Stimulated activated CD8-positive, alpha-beta memory T cell treated with anti-CD3 and anti-CD28 coated beads, Interleukin-15, amount 100 ng/mL, for 1 hour (primary cell): Measurements from ENCODE around the gene NPM3.

Experiments used
- DNase-seq: peaks from one replicate; pipeline ENCODE4 v3.0.0-alpha.2; 2020; ENCODE audit warnings: low read depth

Gene NPM3, protein sequence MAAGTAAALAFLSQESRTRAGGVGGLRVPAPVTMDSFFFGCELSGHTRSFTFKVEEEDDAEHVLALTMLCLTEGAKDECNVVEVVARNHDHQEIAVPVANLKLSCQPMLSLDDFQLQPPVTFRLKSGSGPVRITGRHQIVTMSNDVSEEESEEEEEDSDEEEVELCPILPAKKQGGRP

DNA sequence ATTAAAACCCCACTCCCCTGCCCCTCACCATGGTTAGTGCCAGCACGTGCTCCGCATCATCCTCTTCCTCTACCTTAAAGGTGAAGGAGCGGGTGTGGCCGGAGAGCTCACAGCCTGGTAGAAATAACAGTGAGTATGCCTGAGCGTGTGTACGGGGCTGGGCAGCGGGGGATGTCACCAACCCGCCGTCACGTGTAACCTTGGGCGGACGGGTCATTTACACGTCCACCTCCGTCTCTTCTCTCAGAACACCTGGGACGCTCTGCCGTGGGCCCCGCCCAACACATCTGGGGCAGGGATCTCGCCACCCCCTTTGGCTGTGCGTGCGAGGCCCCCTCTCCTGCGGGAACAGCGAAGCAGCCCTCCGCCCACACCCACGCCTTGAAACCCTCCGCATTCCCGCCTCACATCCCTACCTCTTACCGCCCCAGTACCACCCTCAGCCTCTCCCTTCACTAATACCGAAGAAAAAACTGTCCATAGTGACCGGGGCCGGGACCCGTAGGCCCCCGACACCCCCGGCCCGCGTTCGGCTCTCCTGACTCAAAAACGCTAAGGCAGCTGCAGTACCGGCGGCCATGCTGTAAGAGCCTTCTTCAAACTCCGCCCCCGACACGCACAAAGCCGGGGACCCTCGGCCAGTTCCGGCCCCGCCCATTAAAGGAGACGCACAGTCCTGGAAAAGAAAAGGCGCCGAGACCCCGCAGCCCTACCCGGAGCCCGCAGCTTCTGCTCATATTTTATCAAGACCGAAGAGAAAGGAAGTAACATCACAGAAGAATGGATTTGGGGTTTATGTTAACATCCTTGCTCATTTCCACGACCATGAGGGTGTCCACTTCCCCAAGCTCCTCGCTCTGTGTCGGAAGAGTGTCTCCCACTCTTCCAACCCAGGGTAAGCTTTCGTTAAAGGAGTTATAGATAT, at the start of gene NPM3:
Gene NPM3 (minus strand): TSS at position 636 of the 925 bp plus-strand sequence. CDS start 56 bp downstream, at position 580.
- peak; percentile 56 for DNase-seq

DNA sequence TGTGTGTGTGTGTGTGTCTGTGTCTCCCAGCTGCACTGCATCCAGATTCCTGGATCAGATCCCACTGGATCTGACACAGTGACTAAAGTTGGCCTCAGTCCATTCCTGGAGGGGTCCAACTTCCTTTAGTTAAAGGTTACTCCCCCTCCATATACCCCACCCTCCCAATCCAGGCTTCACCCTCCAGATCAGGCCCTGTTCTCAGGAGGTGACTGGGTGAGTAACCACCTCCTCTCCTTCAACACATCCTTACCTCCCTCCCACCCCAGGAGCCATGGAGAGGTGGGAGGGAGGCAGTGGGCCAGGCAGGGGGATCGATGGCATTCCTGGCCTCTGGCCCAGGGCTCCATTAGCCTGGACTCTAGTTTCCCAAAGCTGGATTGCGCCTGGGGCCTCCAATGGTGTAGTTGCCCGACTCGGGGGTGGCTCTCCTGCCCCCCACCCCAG, 49.1 kb upstream of the NPM3 start:
- DNase-seq: no peak

DNA sequence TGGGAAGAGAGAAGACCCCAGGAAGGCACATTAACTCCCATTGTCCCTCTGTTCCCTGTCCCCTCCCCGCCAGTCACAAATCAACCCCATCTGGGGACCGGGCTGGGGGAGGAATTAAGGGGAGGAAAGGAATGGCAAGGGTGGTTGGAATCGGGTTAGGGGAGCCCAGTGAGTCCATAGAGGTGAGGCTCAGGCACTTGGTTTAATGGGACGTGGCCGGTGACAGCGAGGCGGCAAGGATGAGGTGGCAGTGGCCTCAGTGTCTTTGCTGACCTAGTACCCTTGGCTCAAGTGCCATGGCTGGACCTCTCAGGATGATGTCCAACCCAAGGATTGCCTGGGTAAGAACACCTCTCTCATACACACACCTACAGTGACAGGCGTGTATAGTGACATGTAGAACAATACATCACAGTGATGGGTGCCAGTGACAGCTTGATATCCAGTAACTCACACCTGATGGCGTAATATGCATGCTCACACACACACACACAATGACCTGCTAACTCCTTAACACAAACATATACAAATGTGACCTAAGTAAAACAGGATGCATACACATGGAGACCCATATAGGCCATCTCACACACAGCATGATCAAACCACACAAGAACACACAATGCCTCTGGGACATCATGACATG, 48.0 kb upstream of the NPM3 start:
- DNase-seq: no peak

DNA sequence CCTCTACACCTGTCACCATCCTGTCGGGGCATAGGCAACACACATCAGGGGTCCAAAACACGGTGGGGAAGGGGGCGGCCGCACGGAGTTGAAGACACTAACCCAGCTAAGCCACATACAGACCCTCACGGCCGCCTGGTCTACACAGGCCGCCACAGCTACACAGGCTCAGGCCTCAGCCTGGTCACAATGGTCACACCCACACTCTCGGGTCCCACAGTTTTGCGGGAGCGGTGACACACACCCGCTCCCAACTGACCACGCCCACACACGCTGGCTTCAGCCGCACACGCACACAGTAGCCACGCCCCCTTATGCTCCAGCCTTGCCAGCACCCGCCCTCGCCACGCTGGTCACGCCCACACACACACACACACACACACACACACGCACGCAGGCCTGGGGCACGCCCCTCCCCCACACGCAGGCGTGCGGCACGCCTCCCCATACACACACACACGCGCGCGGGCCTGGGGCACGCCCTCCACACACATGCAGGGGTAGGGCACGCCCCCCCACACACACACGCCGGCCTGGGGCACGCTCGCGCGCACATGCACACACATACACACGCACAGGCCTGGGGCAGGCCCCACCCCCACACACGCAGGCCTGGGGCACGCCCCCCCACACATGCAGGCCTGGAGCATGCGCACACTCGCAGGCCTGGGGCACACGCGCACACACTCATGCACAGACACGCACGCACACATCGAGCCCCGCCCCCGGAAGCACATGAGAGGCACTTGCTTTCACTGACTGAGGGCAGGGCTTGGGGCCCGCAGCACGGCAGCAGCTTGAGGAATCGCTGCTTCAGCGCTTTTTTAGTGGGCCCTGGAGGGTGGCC, 47.3 kb upstream of the NPM3 start:
- peak; percentile 80 for DNase-seq

DNA sequence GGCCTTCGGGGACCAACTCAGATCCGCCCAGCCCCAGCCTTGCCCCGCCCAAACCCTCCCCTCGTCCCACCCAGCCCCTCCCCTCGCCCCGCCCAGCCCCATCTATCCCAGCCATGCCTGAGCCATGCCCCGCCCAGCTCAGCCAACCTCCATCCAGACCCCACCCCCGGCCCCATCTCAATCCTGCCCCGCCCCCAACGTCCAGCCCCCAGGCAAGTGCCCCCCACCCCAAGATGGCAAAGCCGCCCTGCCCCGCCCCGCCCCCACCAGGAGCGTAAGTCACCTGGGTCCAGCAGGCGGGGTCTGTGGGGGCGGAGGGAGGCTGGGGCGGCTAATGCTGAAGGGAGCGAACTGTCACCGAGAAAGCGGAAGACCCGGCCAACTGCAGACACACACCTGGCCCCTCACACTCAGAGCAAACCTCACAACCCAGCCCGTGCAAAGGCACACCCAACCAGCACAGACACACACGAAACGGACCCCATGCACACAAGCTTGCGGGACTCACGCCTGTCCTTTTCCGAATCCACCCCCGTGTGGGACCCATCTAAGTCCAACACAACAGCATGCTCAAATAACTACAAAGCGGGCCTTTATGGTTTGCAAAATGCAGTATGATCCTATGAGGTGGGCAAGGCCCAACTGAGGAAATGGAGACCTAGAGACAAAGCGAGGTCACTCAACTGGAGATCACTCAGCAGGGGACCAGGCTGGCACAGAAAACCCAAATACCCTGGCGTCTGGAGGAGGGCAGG, 46.5 kb upstream of the NPM3 start:
- peak; percentile 37 for DNase-seq

DNA sequence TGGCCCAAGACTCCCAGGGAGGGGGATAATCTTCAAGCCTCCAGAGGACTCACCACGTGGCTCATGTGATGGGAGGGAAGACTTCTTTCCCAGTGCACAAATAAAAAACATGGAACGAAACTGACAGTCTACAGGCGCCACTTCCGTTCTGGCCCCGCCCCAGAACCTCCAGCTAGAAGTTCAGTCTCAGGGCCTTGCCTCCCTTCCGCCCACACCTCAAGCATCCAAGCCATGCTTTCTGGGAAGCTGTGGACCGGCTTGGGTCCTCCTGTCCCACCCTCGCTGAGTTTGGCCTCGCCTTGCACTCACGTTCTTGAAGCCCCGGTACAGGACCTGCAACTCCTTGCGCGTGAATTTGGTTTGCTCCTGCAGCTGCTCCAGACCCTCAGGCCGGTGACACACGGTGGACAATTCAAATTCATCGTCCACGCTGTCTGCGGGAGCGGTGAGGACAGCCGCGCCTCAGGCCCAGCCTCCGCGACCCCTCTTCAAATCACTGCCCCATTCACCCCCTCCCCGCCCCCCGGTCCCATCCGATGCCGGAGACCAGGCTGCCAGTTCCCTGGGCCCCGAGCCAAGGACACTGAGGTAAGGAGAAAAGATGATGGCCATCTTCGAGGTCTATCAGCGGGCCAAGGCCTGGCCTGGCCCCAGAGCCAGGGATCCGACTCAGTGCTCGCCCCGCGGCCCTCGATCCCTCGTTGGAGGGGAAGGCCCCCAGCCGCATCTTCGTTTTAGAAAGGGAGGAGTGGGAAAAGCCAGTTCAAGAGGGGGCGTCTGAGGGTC, 45.7 kb upstream of the NPM3 start:
- no peak for DNase-seq

DNA sequence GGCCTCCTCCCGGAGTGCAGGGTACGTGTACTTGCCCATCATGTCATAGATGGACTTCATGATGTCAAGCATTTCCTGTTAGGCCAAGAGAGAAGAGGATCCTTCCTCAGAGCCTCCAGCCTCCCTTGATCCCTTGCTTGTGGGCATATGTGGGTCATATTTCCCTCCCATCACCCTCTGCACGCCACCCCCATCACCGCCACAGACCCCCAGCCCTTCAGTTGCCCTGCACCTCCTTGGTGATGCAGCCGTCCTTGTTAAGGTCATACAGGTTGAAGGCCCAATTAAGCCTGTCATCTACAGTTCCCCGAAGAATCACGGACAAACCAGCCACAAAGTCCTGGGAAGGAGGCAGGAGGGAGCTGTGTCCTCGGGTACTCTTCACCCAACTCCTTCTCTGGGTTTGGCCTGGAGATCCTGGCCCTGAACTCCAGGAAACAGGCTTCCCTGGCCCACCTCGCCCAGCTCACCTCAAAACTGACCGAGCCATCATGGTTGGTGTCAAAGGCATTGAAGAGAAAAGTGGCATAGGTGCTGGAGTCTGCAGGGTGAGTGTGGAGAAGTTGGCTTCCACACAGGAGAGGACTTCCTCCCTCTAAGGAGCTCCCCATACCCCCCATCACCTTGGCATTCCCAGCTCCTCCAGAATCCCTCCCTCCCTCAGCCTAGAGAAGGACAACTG, 44.8 kb upstream of the NPM3 start:
- no peak for DNase-seq

DNA sequence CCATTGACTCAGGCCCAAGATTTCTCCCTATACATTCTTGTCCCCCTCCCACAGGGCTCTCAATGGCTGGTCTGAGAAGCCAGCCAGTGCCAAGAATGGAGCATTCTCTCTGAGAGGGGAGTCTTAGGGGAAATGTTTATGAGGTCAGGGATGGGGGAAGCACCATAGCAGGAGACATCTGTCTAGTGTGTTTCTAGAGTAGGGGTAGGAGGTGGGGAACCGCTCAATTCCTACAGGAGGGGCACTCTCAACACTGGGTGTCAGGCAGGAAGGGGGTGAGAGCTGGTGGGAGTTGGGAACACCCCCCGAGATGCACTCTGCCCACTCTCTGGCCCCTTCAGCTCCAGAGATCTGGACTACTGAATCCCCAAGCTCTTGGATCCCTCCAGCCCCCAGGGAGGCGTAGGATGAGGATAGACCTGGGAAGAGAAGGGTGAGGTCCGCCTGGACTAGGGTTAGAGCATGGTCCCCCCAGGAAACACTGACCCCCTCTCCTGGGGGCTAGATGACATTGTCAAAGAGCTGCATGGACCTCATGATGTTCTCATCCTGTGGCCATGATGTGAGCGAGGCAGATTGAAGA, 43.7 kb upstream of the NPM3 start:
- no peak for DNase-seq

DNA sequence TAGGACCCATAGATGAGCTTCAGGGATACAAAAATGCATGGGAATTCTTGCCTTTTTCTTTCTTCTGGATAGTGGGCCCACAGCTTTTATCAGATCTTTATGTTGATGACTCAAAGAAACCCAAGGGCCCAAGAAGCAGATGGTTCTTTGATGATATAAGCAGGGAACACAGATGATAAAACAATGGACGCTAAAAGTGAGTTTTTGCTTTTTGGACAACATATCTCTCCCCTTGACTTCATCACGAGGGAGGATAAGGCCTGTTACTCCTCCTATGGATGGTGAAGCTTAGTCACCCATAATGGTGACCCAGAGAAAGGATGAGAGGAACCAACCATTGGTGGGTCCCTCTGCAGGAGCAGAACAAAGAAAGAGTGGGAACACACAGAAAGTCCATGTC, 41.5 kb upstream of the NPM3 start:
- no peak for DNase-seq

DNA sequence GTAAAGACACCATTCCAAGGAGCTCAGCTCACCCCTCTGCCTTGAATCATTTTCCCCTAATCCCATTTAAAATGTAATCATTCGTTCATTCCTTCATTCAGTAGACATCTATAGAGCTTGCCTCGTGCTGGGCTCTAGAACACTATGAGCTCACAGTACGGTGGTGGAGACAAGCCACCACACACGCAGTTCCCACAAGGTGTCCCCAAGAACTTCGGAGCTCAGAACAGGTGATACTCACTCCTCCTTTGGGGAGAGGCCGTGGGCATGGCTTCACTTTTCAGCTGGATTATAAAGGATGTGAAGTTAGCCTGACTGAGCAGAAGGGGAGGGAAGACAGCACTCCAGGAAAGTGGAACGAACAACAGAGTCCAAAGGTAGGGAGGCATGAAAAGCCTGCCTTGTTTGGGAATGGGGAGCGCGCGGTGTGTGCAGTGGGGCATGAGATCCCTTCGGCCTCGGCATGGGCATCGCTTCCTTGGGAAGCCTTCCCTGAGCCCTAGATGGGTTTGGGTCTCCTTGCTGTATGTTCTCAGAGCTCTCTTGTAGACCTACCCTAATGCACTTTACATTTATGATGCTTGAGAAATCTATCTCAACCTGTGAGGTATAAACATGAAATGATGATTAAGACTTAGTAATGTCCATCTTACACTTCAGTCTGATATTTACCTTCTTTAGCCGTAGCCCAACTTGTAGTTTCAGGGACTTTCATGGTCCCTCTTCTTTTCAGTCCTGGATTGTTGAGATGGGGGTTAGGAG, 35.8 kb upstream of the NPM3 start:
- no peak for DNase-seq

DNA sequence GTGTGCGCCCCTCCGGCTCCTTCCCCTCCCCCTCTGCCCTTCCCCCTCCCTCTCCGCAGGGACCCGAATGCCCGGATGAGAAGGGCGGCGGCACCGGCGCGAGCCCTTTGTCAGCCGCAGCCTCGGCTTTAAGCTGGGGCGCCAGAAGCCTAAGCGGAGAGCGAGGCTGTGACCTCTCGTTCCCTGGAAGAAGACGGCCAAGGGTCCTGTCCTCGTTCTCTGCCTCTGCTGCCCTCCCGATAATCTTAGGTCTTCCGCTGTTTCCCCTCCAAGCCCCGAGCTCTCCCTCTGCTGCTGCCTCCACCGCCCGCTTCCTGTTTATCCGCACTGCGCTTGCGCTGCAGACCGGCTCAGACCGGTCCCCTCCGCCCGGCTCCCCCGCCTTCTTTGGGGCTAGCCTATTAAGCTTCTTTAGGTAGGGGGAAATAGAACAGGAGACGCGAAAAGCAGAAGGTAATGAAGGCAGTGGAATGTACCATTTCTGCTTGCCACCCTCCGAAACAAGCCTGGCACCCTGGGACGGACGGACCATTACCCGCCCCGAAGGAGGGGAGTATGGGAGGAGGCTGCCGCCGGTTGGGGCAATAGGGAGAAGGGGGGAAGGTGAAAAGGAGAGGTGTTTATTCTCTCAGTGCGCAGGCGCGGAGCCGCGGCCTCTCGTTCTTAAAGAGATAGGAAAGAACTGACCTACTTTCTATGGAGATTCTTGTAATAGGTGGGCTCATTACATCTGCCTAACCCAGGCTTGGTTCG, 35.0 kb upstream of the NPM3 start, which contains the start of gene OGA:
Gene OGA (minus strand): TSS at position 326 of the 753 bp plus-strand sequence. CDS start 422 bp downstream, outside the sequence.
- DNase-seq: peak; percentile 95

DNA sequence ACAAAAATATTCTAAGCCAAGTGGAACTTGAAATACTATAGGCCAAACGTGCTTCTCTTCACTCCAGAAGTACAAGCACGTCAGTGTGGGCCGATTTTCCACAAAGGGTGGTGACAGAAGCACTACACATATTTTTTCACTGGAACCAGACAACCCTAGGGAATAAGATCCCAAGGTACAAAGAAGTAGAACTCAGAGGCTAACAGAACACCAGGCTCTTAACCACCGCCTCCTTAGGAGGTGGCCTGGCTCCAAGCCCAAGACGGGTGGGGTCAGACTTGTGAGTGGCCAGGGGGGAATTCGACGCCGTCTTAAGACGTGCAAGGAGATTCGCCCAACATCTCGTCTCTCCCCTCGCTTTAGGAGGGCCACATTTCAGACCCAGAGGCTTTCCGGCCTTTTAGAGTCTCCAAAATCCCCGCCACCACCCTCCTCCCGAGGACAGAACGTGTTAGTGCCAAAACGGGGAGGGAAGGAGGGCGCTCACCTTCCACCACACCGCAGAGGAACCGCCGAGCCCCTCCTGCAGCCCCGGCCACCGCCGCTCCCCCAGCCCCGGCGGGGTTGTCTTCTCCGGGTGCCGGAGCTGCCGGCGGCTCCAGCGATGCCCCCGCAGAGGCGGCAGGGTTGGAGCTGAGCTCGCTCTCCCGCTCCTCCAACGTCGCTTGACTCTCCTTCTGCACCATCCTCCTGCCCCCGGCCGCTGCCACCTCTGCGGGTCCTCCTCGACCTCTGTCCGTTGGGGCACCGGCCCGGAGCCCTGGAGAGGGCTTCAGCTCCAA, 34.3 kb upstream of the NPM3 start:
- no peak for DNase-seq

DNA sequence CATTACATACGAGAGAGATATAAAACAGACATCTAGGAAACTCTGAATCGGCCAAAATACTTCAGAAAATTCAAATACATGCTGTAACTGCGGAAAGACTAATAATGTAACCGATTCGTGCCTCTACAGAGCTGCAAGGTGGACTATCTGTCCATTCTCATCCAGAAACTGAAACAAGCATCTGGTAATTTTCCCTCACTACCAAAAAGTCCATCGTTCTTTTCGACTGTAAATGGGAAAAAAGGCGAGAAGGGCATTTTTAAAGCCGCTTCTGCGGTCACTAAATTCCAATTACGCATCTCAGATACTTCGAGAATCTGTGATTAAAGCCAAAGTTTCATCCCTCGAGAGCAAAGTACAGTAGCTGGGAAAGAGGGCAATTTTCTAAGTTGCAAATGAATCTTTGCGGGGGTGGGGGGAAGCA, 33.7 kb upstream of the NPM3 start:
- no peak for DNase-seq

DNA sequence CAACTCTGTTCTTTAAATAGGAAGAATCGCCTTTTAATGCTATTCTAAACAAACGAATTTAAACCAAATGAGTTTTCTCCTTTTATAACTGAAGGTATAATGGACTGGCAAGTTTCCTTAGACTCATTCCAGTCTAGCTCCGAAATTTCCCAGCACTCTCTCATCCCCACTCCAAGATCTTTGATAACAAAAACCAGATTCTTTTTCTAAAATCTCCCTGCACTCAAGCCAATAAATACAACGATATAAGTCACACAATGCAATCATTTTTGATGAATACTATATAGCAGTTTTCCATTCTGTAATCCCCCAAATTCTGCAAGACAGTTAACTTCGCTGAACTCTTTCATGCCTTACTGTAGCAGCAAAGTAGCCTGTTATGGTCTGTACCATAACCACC, 33.1 kb upstream of the NPM3 start:
- no peak for DNase-seq

DNA sequence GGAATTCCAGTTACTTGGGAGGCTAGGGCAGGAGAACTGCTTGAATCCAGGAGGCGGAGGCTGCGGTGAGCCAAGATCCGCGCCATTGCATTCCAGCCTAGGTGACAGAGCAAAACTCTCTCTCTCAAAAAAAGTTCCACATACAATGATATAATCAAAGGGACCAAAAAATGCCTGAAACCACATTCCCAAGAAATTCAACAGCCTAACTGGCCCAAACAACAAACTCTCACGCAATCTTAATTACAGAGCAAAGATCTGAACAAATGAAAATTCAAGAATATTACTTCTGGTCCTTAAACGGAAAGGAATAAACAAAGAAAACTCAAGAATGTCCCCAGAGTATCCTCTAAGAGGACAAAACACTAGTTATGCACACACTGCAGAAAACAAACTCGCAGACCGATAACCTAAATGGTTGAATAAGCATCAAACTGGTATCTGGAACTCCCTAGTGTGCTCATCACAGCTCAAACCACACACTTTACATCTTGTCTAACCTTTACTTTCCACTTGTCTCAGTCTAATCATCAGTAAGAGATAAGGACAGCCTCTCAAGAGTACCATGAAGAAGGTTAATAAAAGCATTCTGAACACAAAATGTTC, 31.3 kb upstream of the NPM3 start:
- DNase-seq: no peak

DNA sequence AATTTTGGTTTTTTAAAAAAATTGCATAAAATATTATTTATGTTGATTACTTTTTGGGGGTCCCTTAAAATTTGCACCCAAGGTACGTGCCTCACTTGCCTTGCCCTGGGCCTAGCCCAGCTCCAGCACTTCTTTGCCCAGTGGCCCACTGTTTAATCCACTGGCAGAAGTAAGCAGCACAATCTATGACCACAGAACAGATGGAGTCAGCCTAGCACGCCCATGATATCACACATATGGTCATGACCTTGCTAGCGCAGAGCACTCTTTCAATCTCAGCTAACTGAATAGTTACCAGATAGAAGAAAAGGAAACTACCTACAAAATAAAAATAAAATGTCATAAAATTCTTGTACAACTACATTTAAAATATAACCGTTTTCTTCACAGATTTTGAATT, 29.4 kb upstream of the NPM3 start:
- no peak for DNase-seq

DNA sequence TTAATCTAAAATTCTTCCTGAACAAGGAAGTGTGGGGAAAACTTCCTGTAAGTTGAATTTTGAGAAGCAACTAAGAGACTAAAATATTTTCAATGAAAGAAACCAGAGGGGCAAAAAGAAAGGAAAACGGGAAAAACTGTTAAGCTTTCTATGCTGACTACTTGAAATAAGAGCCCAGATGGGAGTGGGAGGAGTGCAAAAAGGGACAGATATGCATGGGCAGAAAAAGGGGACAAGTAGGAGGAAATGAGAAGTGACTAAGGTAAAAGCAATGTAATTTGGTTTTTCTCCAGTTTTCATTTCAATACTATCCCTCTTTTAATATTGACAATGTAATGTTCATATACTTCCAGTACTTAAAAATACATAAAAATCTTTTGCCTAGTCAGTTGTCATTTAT, 23.9 kb upstream of the NPM3 start:
- DNase-seq: no peak
